AG04449 (cell line): ENCODE measurements around the gene CXCR6.

Source experiments
- CTCF ChIA-PET: fragments of 350-600 bp; formaldehyde crosslinking; extraction: SDS; loops from one replicate; lab custom pipeline; 2021; ENCODE audit warnings: antibody characterized with exemption; lab: Yijun Ruan, JAX
- POLR2A ChIA-PET: fragments of 400-600, 350-600 bp; formaldehyde crosslinking; extraction: SDS; loops from one replicate; lab custom pipeline; 2020; ENCODE audit warnings: antibody characterized with exemption, inconsistent platforms; lab: Yijun Ruan, JAX
- DNase-seq: peaks from one replicate; pipeline ENCODE4 v3.0.0-alpha.2; 2010; ENCODE audit warnings: low read depth, low spot score
- H3K4me3 ChIP-seq: 2 replicates; pipeline ENCODE4 v1.5.1; 2011; ENCODE audit warnings: low read depth, mild to moderate bottlenecking, control low read depth, low read length
- TF ChIP-seq, protein P1 (sequence below): IDR thresholded peaks from one replicate; pipeline ENCODE4 v1.5.1; 2011; ENCODE audit warnings: mild to moderate bottlenecking, moderate library complexity, low read length, control low read depth, inconsistent platforms; ENCODE audit not compliant: insufficient read depth; ENCODE audit errors: missing control alignments

Gene CXCR6

DNA sequence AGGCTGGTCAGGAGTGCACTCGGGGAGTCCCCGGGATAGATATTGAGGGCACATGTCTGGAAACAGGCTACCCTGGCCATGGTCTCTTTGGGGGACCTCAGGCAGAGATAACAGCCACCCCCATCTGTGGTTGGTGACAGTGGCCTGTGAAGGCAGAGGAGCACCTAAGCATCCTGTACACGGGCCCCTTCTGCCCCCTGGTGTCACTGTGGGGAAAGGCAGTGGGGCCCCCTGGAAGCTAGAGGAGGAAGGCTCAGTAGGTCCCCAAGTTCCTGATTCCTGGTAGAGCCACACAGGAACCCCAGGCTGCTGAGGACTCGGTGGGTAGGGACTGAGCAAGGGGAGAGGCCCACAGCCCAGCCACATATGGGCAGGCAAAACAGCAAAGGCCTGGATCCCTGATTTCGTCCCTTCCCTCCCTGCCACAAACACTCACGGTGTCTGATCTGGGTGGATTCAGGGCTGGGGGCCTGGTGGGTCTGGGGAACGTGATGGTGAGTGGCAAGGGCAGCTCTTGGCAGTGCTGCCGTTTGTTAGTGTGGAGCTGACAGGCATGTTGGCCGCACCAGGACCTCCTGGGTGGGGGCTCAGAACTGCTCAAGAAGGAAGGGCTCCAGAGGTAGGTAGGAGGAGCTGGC, 14.1 kb upstream of the CXCR6 start:
- DNase-seq, result no peak
- POLR2A ChIA-PET, result interaction anchor here (0.7 kb wide), 1 partner anchor 179 kb away, joined by 4 read pairs; no protein-coding TSS in a partner anchor
- H3K4me3 ChIP-seq, result no peak overlapping the region
- TF ChIP-seq, protein P1, sequence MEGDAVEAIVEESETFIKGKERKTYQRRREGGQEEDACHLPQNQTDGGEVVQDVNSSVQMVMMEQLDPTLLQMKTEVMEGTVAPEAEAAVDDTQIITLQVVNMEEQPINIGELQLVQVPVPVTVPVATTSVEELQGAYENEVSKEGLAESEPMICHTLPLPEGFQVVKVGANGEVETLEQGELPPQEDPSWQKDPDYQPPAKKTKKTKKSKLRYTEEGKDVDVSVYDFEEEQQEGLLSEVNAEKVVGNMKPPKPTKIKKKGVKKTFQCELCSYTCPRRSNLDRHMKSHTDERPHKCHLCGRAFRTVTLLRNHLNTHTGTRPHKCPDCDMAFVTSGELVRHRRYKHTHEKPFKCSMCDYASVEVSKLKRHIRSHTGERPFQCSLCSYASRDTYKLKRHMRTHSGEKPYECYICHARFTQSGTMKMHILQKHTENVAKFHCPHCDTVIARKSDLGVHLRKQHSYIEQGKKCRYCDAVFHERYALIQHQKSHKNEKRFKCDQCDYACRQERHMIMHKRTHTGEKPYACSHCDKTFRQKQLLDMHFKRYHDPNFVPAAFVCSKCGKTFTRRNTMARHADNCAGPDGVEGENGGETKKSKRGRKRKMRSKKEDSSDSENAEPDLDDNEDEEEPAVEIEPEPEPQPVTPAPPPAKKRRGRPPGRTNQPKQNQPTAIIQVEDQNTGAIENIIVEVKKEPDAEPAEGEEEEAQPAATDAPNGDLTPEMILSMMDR, result peak; percentile 91
- CTCF ChIA-PET, result interaction anchor here (0.6 to 36.2 kb wide), 37 partner anchors 9 to 893 kb away, joined by 3 to 918 read pairs (median 4); partner anchors contain the start of gene CXCR6

DNA sequence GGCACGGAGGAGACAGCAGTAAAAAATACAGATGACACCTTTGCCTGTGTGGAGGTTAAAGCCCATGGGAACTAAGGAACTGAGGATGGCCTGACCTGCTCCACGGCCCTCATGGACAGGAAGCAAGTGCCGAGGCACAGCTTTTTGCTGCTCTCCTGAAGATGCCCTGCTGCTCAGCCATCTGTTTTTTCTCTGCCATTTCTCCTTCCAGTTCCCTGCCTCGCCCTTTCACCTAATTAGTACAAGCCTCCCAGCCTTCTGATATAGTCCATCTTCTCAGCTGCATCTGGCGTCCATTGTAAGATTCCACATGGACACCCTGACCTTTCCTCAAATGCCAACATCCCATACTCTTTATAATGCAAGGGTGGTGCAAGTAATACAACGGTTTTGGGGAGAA, 11.8 kb upstream of the CXCR6 start:
- ChIA-PET CTCF (interaction anchor here (1.0 to 36.2 kb wide), 13 partner anchors 8 to 422 kb away, joined by 3 to 918 read pairs (median 5); no protein-coding TSS in a partner anchor), POLR2A (no interaction called here)
- H3K4me3 ChIP-seq, result no peak overlapping the region
- TF ChIP-seq, protein P1, result no peak
- no peak for DNase-seq

DNA sequence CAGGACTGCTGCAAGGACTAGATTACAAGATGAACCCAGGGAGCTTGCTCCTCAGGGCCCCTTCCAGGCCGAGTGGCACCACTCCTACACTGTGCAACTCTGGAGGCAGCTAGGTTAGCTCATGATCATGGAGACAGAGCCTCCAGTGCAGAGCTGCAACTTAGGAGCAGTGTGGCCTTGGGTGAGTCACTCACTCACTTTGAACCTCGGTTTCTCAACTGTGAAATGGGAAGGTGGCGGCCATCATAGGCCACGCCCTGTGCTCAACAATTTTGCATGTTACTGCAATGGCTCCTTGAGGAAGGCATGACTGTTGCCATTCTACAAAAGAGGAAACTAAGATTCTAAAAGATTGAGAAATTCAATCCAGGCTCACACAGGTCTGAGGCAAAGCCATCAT, 11.2 kb upstream of the CXCR6 start:
- POLR2A ChIA-PET, result no interaction called here

DNA sequence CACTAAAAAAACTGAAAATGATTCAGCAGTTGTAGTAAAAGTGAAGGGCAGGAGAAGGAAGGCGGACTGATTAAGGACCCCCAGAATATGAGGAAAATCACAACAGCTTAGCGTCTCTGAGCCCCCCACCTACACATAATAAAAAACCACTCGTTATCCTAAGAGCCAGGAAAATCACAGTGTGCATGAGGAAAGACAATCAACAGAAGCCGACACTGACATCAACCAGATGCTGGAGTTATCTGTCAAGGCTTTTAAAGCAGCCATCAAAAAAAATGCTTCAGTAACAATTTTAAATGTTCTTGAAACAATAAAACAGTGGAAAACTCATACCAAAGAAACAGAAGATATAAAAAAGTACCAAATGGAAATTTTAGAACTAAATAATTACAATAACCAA, 9.7 kb upstream of the CXCR6 start:
- H3K4me3 ChIP-seq, result no peak overlapping the region
- TF ChIP-seq, protein P1, result no peak
- ChIA-PET POLR2A (no interaction called here), CTCF (interaction anchor here (0.9 to 36.2 kb wide), 4 partner anchors 10 to 172 kb away, joined by 3 to 918 read pairs (median 18); partner anchors contain the start of gene CXCR6)
- DNase-seq, result no peak

More for the DNA sequence above, 11.2 kb upstream of the CXCR6 start:
- no peak overlapping the region for H3K4me3 ChIP-seq
- CTCF ChIA-PET, result interaction anchor here (1.0 to 36.2 kb wide), 10 partner anchors 9 to 422 kb away, joined by 3 to 918 read pairs (median 15); no protein-coding TSS in a partner anchor
- no peak for DNase-seq
- TF ChIP-seq, protein P1, result no peak

DNA sequence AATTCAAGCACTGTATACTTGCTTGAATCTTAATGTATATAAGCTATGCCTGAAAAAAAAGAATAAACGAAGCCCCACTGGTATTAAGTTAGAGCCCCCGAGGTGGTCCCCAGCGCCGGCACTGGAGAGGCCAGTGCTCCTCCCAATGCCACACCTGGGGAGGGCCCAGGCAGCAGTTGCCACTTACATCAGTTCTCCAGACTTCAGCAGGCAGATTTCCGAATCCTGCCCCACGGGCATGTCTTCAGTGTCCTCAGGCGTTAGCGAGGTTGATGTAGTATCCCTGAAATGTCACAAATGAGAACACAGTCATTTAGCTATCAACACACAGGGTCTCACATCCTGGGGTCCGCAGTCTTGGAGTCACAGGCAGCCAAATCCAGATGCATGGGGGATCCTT, 7.0 kb upstream of the CXCR6 start:
- no peak for DNase-seq
- CTCF ChIA-PET, result interaction anchor here (1.1 to 36.2 kb wide), 9 partner anchors 8 to 277 kb away, joined by 3 to 918 read pairs (median 13); no protein-coding TSS in a partner anchor
- H3K4me3 ChIP-seq, result no peak overlapping the region
- POLR2A ChIA-PET, result no interaction called here
- TF ChIP-seq, protein P1, result no peak

GRCh38 chr3:45937206-45938042, 5.8 kb upstream of the CXCR6 start:
- no peak overlapping the region for H3K4me3 ChIP-seq
- POLR2A ChIA-PET, result no interaction called here
- CTCF ChIA-PET, result interaction anchor here (0.7 to 36.2 kb wide), 21 partner anchors 9 to 505 kb away, joined by 3 to 918 read pairs (median 6); no protein-coding TSS in a partner anchor
- TF ChIP-seq, protein P1, result no peak
- no peak for DNase-seq
